SK-MEL-5 (cell line): Measurements from ENCODE around the gene NXNL1. TPM values are rescaled to one million over a fixed set of nuclear protein-coding genes. Genes with fewer than 3 reads are reported as not detected.
A peak's percentile ranks its signal among the peaks of the same experiment; 100 is the strongest.

Source experiments
- DNase-seq: peaks from one replicate; pipeline ENCODE4 v3.0.0-alpha.2; 2016; ENCODE audit warnings: low read depth, low spot score
- in situ Hi-C: cut with HindIII; loops from 2 replicates; pipeline ENCODE4 v1.10.0; 2016; ENCODE audit warnings: low sequenced_read_pairs, high pct_unique_total_duplicates, low pct_unique_long_range_greater_than_20kb
- total RNA-seq: library from RNA; depleted of rRNA; stranded (reverse); fragments of >200 nt; shearing (Covaris generic); gene quantifications from 2 replicates; pipeline ENCODE4 v1.2.3, GENCODE V29; 2014

The NXNL1 gene
- total RNA-seq, 1 experiment from 2014 or later, result not detected

- in situ Hi-C loops, result no loop called here
- DNase-seq, result no peak
Observed at GRCh38 chr19:17436094-17436873, 24.4 kb downstream of the NXNL1 start.

- DNase-seq, result no peak
- in situ Hi-C loops, result no loop called here
Observed at GRCh38 chr19:17435218-17435617, 25.5 kb downstream of the NXNL1 start.

GRCh38 chr19:17431417-17431816 is 29.3 kb downstream of the NXNL1 start:
- in situ Hi-C loops, result no loop called here
- DNase-seq, result no peak

GRCh38 chr19:17429641-17430113 is 31.0 kb downstream of the NXNL1 start:
- no peak for DNase-seq
- in situ Hi-C loops, result no loop called here

- in situ Hi-C loops, result no loop called here
- DNase-seq, result peak; percentile 65
Observed at GRCh38 chr19:17424743-17425365, 35.9 kb downstream of the NXNL1 start.

- DNase-seq, result no peak
- in situ Hi-C loops, result no loop called here
Observed at GRCh38 chr19:17423429-17424208, 37.1 kb downstream of the NXNL1 start.

GRCh38 chr19:17421942-17422341 is 38.8 kb downstream of the NXNL1 start:
- no peak for DNase-seq
- in situ Hi-C loops, result no loop called here

GRCh38 chr19:17420475-17420924 is 40.2 kb downstream of the NXNL1 start:
- in situ Hi-C loops, result no loop called here
- no peak for DNase-seq

GRCh38 chr19:17419621-17420474 is 40.9 kb downstream of the NXNL1 start, which contains the start of gene MVB12A:
TSS of gene MVB12A (plus strand) at chr19:17420047. CDS start at chr19:17420136, 89 bp downstream.
- in situ Hi-C loops, result no loop called here

GRCh38 chr19:17419154-17419620 is 41.5 kb downstream of the NXNL1 start:
- in situ Hi-C loops, result no loop called here
- DNase-seq, result no peak

More at GRCh38 chr19:17419621-17420474, 40.9 kb downstream of the NXNL1 start, which contains the start of gene MVB12A:
- peak; percentile 98 for DNase-seq

GRCh38 chr19:17418710-17419109 is 42.0 kb downstream of the NXNL1 start:
- DNase-seq, result no peak
- in situ Hi-C loops, result no loop called here

- in situ Hi-C loops, result no loop called here
- no peak for DNase-seq
Observed at GRCh38 chr19:17415121-17415520, 45.6 kb downstream of the NXNL1 start.

- in situ Hi-C loops, result no loop called here
- no peak for DNase-seq
Observed at GRCh38 chr19:17414097-17414496, 46.6 kb downstream of the NXNL1 start.

- no peak for DNase-seq
- in situ Hi-C loops, result no loop called here
Observed at GRCh38 chr19:17411801-17412200, 48.9 kb downstream of the NXNL1 start.

GRCh38 chr19:17409990-17410389 is 50.7 kb downstream of the NXNL1 start:
- in situ Hi-C loops, result no loop called here
- no peak for DNase-seq

GRCh38 chr19:17406887-17407196 is 53.9 kb downstream of the NXNL1 start:
- in situ Hi-C loops, result no loop called here
- no peak for DNase-seq
